ENCODE data around the gene TMEM9. TPM values are rescaled to one million over a fixed set of nuclear protein-coding genes. Genes with fewer than 3 reads are reported as not detected.

TMEM9 gene
- total and polyA plus RNA-seq, 2 experiments from 2014 or later: 70.3 to 81.0 TPM

DNA sequence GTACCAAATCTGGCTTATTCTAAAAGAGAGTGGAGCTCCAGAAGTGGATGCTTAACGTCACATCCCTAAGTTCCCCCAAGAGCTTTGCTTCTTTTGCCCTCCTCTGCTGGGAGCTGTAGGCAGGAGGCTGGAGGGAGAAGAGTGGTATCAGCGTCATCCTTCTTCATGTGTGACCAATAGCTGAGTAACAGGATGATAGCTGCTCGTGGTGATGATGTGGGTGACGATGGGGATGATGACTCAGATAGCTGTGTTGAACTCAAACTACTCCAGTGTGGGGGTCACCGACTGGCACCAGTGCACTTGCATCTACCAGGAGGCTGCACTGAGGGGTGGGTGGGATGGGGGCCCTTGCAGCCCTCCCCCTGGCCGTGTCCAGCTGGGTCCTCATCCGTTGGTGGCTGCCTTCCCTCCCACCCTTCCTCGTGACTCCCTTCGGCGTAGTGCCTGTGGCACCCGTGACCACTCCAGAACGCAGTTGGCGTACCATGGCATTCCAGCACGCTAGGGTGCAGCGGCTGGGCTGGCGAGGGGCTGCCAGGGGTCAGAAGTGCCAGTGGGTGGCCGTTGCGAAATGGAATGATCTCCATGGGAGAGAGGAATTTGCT lies 37.5 kb upstream of the TMEM9 start:
- peak overlapping the region; percentile 15 for H3K4me2 ChIP-seq (ENCODE audit: unreplicated experiment)
- peak overlapping the region; percentile 28 for H3K27ac ChIP-seq
- no peak overlapping the region for H3K9ac ChIP-seq
- H3K4me1 ChIP-seq (ENCODE audit: insufficient read depth): peaks cover 17% of the 10 kb centered on the region
- no peaks in the 10 kb centered on the region for H3K79me2 ChIP-seq (ENCODE audit: insufficient read depth)
- DNase-seq: peak; percentile 95
- TF ChIP-seq EZH2 (IDR thresholded peaks at IDR 0.05; ENCODE audit: insufficient read depth, poor library complexity, severe bottlenecking) (no peak), EZH2phosphoT487 (IDR thresholded peaks at IDR 0.05; ENCODE audit: insufficient read depth, low read depth) (no peak)
- H3K36me3 ChIP-seq (ENCODE audit: low read depth): no peaks in the 10 kb centered on the region
- H3K9me2 ChIP-seq (ENCODE audit: insufficient read depth): no peaks in the 10 kb centered on the region
- no peaks in the 10 kb centered on the region for H3K9me3 ChIP-seq (ENCODE audit: low read depth)
- in situ Hi-C loops (cut with MboI): no loop called here
- 0 out of 2 replicates have a peak, but pooled peaks cover 13% of the 10 kb centered on the region for H3F3A ChIP-seq (ENCODE audit: insufficient read depth)
- H3K27me3 ChIP-seq (replicated peaks; ENCODE audit: insufficient read depth): no peaks in the 10 kb centered on the region
- H4K20me1 ChIP-seq (ENCODE audit: insufficient read depth): no peaks in the 10 kb centered on the region
- 49 to 50% methylated on average over 15 to 18 of the region's 18 CpGs for WGBS, 2 experiments (ENCODE audit: low coverage in 1 of 2, low lambda C conversion rate in 2 of 2, missing lambda C conversion rate in 2 of 2)
- no peak overlapping the region for H3K4me3 ChIP-seq
- H2AFZ ChIP-seq: no peak overlapping the region

- Histone ChIP-seq H4K20me1 (ENCODE audit: insufficient read depth) (no peaks in the 10 kb centered on the region), H3K9ac (no peak within 1 kb of the TSS), H3K9me3 (ENCODE audit: low read depth) (no peaks in the 10 kb centered on the region), H3K4me3 (no peak within 1 kb of the TSS), H3F3A (ENCODE audit: insufficient read depth) (0 out of 2 replicates have a peak, but pooled peaks cover 13% of the 10 kb centered on the region), H3K4me2 (ENCODE audit: unreplicated experiment) (peak within 1 kb of the TSS; percentile 15), H3K27me3 (replicated peaks; ENCODE audit: insufficient read depth) (no peaks in the 10 kb centered on the region), H3K9me2 (ENCODE audit: insufficient read depth) (no peaks in the 10 kb centered on the region), H2AFZ (no peak within 1 kb of the TSS), H3K79me2 (ENCODE audit: insufficient read depth) (no peaks in the 10 kb centered on the region), H3K36me3 (ENCODE audit: low read depth) (no peaks in the 10 kb centered on the region), H3K27ac (peak within 1 kb of the TSS; percentile 28), H3K4me1 (ENCODE audit: insufficient read depth) (peaks cover 17% of the 10 kb centered on the region)
- TF ChIP-seq EZH2phosphoT487 (IDR thresholded peaks at IDR 0.05; ENCODE audit: insufficient read depth, low read depth) (no peak), EZH2 (IDR thresholded peaks at IDR 0.05; ENCODE audit: insufficient read depth, poor library complexity, severe bottlenecking) (no peak)
- in situ Hi-C loops (cut with MboI): no loop called here
- DNase-seq: no peak
- WGBS, 2 experiments (ENCODE audit: low coverage in 1 of 2, low lambda C conversion rate in 2 of 2, missing lambda C conversion rate in 2 of 2): 67 to 68% methylated on average over 7 to 9 of the region's 9 CpGs
These were observed 36.4 kb upstream of the TMEM9 start, which contains the start of gene IGFN1 for GRCh38 chr1:201190624-201191051. TSS of gene IGFN1 (plus strand) at chr1:201190824. CDS start at chr1:201193294, 2,470 bp downstream.

GRCh38 chr1:201190005-201190404 lies 35.7 kb upstream of the TMEM9 start:
- no peaks in the 10 kb centered on the region for H3K9me3 ChIP-seq (ENCODE audit: low read depth)

DNA sequence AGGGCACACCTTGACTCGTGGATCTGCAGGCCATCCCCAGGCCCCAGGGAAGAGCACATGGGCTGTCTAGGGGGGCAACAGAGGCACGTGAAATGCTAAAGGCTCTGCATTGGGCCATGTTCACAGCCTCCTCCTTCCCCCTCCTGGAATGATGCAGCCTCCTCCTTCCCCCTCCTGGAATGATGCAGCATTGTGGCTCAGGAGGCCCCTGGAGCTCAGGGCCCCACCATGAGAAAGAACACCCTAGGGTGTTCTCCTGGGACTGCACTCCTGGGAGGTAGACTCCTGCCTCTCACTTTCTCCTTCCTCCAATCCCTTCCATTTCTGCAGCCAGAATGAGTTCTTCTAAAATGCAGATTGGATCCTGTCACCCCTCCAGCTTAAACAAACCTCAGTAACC lies 34.8 kb upstream of the TMEM9 start:
- peaks cover 29% of the 10 kb centered on the region for H3K4me1 ChIP-seq (ENCODE audit: insufficient read depth)
- H3K27ac ChIP-seq: no peak overlapping the region
- DNase-seq: no peak
- no peaks in the 10 kb centered on the region for H3K36me3 ChIP-seq (ENCODE audit: low read depth)
- H4K20me1 ChIP-seq (ENCODE audit: insufficient read depth): no peaks in the 10 kb centered on the region
- H3K9me3 ChIP-seq (ENCODE audit: low read depth): no peaks in the 10 kb centered on the region
- H3K27me3 ChIP-seq (replicated peaks; ENCODE audit: insufficient read depth): no peaks in the 10 kb centered on the region
- no peaks in the 10 kb centered on the region for H3K79me2 ChIP-seq (ENCODE audit: insufficient read depth)
- no peak overlapping the region for H3K4me3 ChIP-seq
- TF ChIP-seq EZH2phosphoT487 (IDR thresholded peaks at IDR 0.05; ENCODE audit: insufficient read depth, low read depth): no peak
- H2AFZ ChIP-seq: no peak overlapping the region
- peaks cover 20% of the 10 kb centered on the region; the same call in 1 of the 2 replicates for H3F3A ChIP-seq (ENCODE audit: insufficient read depth)
- in situ Hi-C loops (cut with MboI): no loop called here
- H3K9ac ChIP-seq: no peak overlapping the region
- no peak overlapping the region for H3K4me2 ChIP-seq (ENCODE audit: unreplicated experiment)
- WGBS, 2 experiments (ENCODE audit: low coverage in 1 of 2, low lambda C conversion rate in 2 of 2, missing lambda C conversion rate in 2 of 2): 88 to 95% methylated on average over 2 of the region's 2 CpGs
- H3K9me2 ChIP-seq (ENCODE audit: insufficient read depth): no peaks in the 10 kb centered on the region

More at GRCh38 chr1:201190005-201190404, 35.7 kb upstream of the TMEM9 start:
- H3K9me2 ChIP-seq (ENCODE audit: insufficient read depth): no peaks in the 10 kb centered on the region
- TF ChIP-seq EZH2phosphoT487 (IDR thresholded peaks at IDR 0.05; ENCODE audit: insufficient read depth, low read depth) (no peak), EZH2 (IDR thresholded peaks at IDR 0.05; ENCODE audit: insufficient read depth, poor library complexity, severe bottlenecking) (no peak)
- H3K36me3 ChIP-seq (ENCODE audit: low read depth): no peaks in the 10 kb centered on the region
- H3F3A ChIP-seq (ENCODE audit: insufficient read depth): 0 out of 2 replicates have a peak, but pooled peaks cover 13% of the 10 kb centered on the region
- in situ Hi-C loops (cut with MboI): no loop called here
- H3K27ac ChIP-seq: no peak overlapping the region
- no peak overlapping the region for H2AFZ ChIP-seq
- DNase-seq: no peak
- H3K4me1 ChIP-seq (ENCODE audit: insufficient read depth): peaks cover 21% of the 10 kb centered on the region
- H3K4me3 ChIP-seq: no peak overlapping the region
- H3K9ac ChIP-seq: no peak overlapping the region
- 82 to 84% methylated on average over 6 of the region's 6 CpGs for WGBS, 2 experiments (ENCODE audit: low coverage in 1 of 2, low lambda C conversion rate in 2 of 2, missing lambda C conversion rate in 2 of 2)
- H3K27me3 ChIP-seq (replicated peaks; ENCODE audit: insufficient read depth): no peaks in the 10 kb centered on the region
- H3K4me2 ChIP-seq (ENCODE audit: unreplicated experiment): no peak overlapping the region
- H4K20me1 ChIP-seq (ENCODE audit: insufficient read depth): no peaks in the 10 kb centered on the region
- H3K79me2 ChIP-seq (ENCODE audit: insufficient read depth): no peaks in the 10 kb centered on the region
